Vagina (tissue), 2 donors: Measurements from ENCODE around the gene NCR3LG1. TPM values are rescaled to one million over a fixed set of nuclear protein-coding genes. Genes with fewer than 3 reads are reported as not detected.

Experiments used
- DNase-seq, 2 donors: peaks; one replicate each; pipeline ENCODE4 v3.0.0-alpha.2; 2017; ENCODE audit errors: extremely low spot score in 2 of 2
- H3K27ac ChIP-seq: fragments of 200-600 bp; sonication (generic); one replicate; pipeline ENCODE4 v1.5.1; 2019
- H3K27me3 ChIP-seq: fragments of 200-600 bp; sonication (generic); one replicate; pipeline ENCODE4 v1.5.1; 2019
- H3K36me3 ChIP-seq, 2 donors: fragments of 200-600 bp; sonication (generic); one replicate each; pipeline ENCODE4 v1.5.1; 2017 to 2019
- H3K4me1 ChIP-seq: fragments of 200-600 bp; sonication (generic); one replicate; pipeline ENCODE4 v1.5.1; 2019
- H3K4me3 ChIP-seq, 2 donors: fragments of 200-600 bp; sonication (generic); 1 replicate in 1 of 2; 2 replicates in 1 of 2; pipeline ENCODE4 v1.5.1; 2016 to 2019
- H3K9me3 ChIP-seq: fragments of 200-600 bp; sonication (generic); one replicate; pipeline ENCODE4 v1.5.1; 2019
- CTCF ChIP-seq, 3 experiments: fragments of 450-650 bp in 2 of 3; fragments of 200-600 bp in 1 of 3; sonication (generic) in 1 of 3; IDR thresholded peaks; one replicate each; pipeline ENCODE4 v1.5.1; 2017 to 2019; ENCODE audit warnings: antibody characterized with exemption in 3 of 3, mild to moderate bottlenecking in 2 of 3, moderate library complexity in 2 of 3
- POLR2A ChIP-seq, 2 donors: fragments of 450-650 bp; IDR thresholded peaks; one replicate each; pipeline ENCODE4 v1.6.1; 2017; ENCODE audit warnings: antibody characterized with exemption in 2 of 2, mild to moderate bottlenecking in 2 of 2, moderate library complexity in 2 of 2
- POLR2AphosphoS5 ChIP-seq, 2 donors: sonication (generic); formaldehyde crosslinking; IDR thresholded peaks; one replicate each; pipeline ENCODE4 v1.9.0; 2017; ENCODE audit warnings: antibody characterized with exemption in 2 of 2, mild to moderate bottlenecking in 2 of 2, low read depth in 1 of 2; ENCODE audit not compliant: insufficient read depth in 1 of 2
- intact Hi-C: fragments of 100-400 bp; cut with DNase I; formaldehyde crosslinking; loops from one replicate; pipeline ENCODE4 v1.15.1; 2023
- total RNA-seq: library from RNA; depleted of rRNA; stranded (reverse); fragments of >200 nt; gene quantifications from one replicate; pipeline ENCODE4 v1.2.3, GENCODE V29; 2016

The NCR3LG1 gene
- total RNA-seq, 1 donor from 2014 or later = 2.2 TPM

- Histone ChIP-seq H3K27ac (no peak overlapping the region), H3K27me3 (no peaks in the 10 kb centered on the region), H3K36me3 (no peaks in the 10 kb centered on the region), H3K4me3 (no peak overlapping the region), H3K9me3 (no peaks in the 10 kb centered on the region), H3K4me1 (peaks cover 19% of the 10 kb centered on the region)
- no peak for DNase-seq
- no peak for TF ChIP-seq POLR2AphosphoS5 (IDR thresholded peaks at IDR 0.05; ENCODE audit: insufficient read depth in 1 of 2, low read depth in 1 of 2)
- no peak for TF ChIP-seq CTCF (IDR thresholded peaks at IDR 0.05)
- TF ChIP-seq POLR2A (IDR thresholded peaks at IDR 0.05) = no peak
- intact Hi-C loops = no loop called here
These were observed 50.9 kb downstream of the NCR3LG1 start for GRCh38 chr11:17402486-17402885.

GRCh38 chr11:17403980-17404759, 52.6 kb downstream of the NCR3LG1 start:
- Histone ChIP-seq H3K9me3 (no peaks in the 10 kb centered on the region), H3K4me3 (no peak overlapping the region), H3K27ac (peak overlapping the region; percentile 61), H3K27me3 (no peaks in the 10 kb centered on the region), H3K4me1 (peaks cover 19% of the 10 kb centered on the region), H3K36me3 (no peaks in the 10 kb centered on the region)
- DNase-seq = no peak
- intact Hi-C loops = no loop called here
- TF ChIP-seq POLR2A (IDR thresholded peaks at IDR 0.05) = no peak
- no peak for TF ChIP-seq POLR2AphosphoS5 (IDR thresholded peaks at IDR 0.05; ENCODE audit: insufficient read depth in 1 of 2, low read depth in 1 of 2)
- TF ChIP-seq CTCF (IDR thresholded peaks at IDR 0.05) = no peak

GRCh38 chr11:17405232-17406005, 53.8 kb downstream of the NCR3LG1 start:
- intact Hi-C loops = no loop called here
- DNase-seq = no peak
- no peaks in the 10 kb centered on the region for H3K36me3 ChIP-seq
- H3K9me3 ChIP-seq = no peaks in the 10 kb centered on the region
- H3K27ac ChIP-seq = peak overlapping the region; percentile 61
- no peak overlapping the region for H3K4me3 ChIP-seq
- TF ChIP-seq POLR2A (IDR thresholded peaks at IDR 0.05) (no peak), POLR2AphosphoS5 (IDR thresholded peaks at IDR 0.05; ENCODE audit: insufficient read depth in 1 of 2, low read depth in 1 of 2) (peak in 1 of 2 donors; percentile 73), CTCF (IDR thresholded peaks at IDR 0.05) (no peak)
- peaks cover 19% of the 10 kb centered on the region for H3K4me1 ChIP-seq
- no peaks in the 10 kb centered on the region for H3K27me3 ChIP-seq

GRCh38 chr11:17406082-17406817, 54.6 kb downstream of the NCR3LG1 start:
- no peak for DNase-seq
- Histone ChIP-seq H3K36me3 (no peaks in the 10 kb centered on the region), H3K27ac (peak overlapping the region; percentile 61), H3K4me3 (no peak overlapping the region), H3K9me3 (no peaks in the 10 kb centered on the region), H3K4me1 (peaks cover 19% of the 10 kb centered on the region), H3K27me3 (no peaks in the 10 kb centered on the region)
- intact Hi-C loops = no loop called here
- no peak for TF ChIP-seq POLR2A (IDR thresholded peaks at IDR 0.05)
- no peak for TF ChIP-seq CTCF (IDR thresholded peaks at IDR 0.05)
- TF ChIP-seq POLR2AphosphoS5 (IDR thresholded peaks at IDR 0.05; ENCODE audit: insufficient read depth in 1 of 2, low read depth in 1 of 2) = no peak
